ENCODE data around the gene FOXL2NB. TPM values are rescaled to one million over a fixed set of nuclear protein-coding genes. Genes with fewer than 3 reads are reported as not detected.

FOXL2NB gene
- total and polyA plus RNA-seq, 10 of the 15 experiments (the other 5 are each of a cell fraction or from before 2014, with no cell fraction given) = not detected

DNA sequence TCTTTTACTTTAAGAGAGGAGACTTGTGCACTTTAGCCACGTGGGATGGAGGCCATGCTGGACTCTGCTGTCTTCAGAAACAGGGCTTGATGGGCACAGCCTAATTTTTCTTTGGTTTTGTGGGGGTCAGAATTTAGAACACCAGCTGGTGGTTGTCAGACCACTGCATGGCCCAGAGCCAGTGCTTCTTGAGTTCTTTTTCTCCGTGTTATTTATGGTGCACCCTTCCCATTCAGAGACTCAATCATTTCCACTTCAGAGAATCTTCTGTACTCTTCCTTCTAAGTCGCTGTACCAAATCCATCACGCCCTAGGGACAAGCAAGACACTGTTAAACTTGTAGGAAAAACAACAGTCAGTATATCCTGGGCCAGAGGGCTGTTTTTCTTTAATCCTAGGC, 38.9 kb downstream of the FOXL2NB start:
- no peak overlapping the region for H3K27ac ChIP-seq (ENCODE audit: control insufficient read depth, insufficient read depth)
- POLR2A ChIA-PET = no interaction called here
- no peak overlapping the region for H3K9ac ChIP-seq (ENCODE audit: control insufficient read depth, insufficient read depth, low read length)
- no peaks in the 10 kb centered on the region for H3K4me1 ChIP-seq (ENCODE audit: control insufficient read depth, insufficient read depth, low read length)
- BruUV-seq (replicated peaks) = no TSS peak
- intact Hi-C loops (cut with micrococcal nuclease; ENCODE audit: unreplicated experiment) (no loop called here), in situ Hi-C loops (cut with MboI) (no loop called here)
- no peak overlapping the region for H2AFZ ChIP-seq (ENCODE audit: control insufficient read depth, low read depth, low read length)
- DNase-seq (ENCODE audit: low read depth, low spot score) (no peak), ATAC-seq (no peak), FAIRE-seq (no peak)
- H3K9me3 ChIP-seq (replicated peaks; ENCODE audit: control insufficient read depth, insufficient read depth, low read length) = no peaks in the 10 kb centered on the region
- CTCF ChIA-PET = no interaction called here
- H3K4me3 ChIP-seq = no peak overlapping the region
- no peak for TF ChIP-seq TARDBP (IDR thresholded peaks at IDR 0.05; ENCODE audit: borderline replicate concordance)
- TF ChIP-seq RAD21 (IDR thresholded peaks at IDR 0.05; ENCODE audit: insufficient read depth, low read depth, low read length) = no peak
- 0% methylated on average over 4 of the region's 4 CpGs for WGBS (ENCODE audit: insufficient coverage, insufficient replicate concordance, low lambda C conversion rate, missing lambda C conversion rate)
- RAD21 ChIA-PET (ENCODE audit: unreplicated experiment) = no interaction called here
- H3K27me3 ChIP-seq (replicated peaks in 1 of 2; ENCODE audit: control insufficient read depth in 2 of 2, insufficient read depth in 2 of 2, low read length in 1 of 2) = 0 out of 4 replicates have a peak, but pooled peaks cover 0 to 5% of the 10 kb centered on the region in 2 experiments
- H4K20me1 ChIP-seq (ENCODE audit: control insufficient read depth, insufficient read depth) = no peaks in the 10 kb centered on the region
- no peaks in the 10 kb centered on the region for H3K36me3 ChIP-seq (ENCODE audit: control insufficient read depth in 2 of 2, insufficient read depth in 2 of 2, low read length in 1 of 2)
- no peaks in the 10 kb centered on the region for H3K79me2 ChIP-seq (ENCODE audit: control insufficient read depth, insufficient read depth, low read length)
- SMC1A ChIA-PET (ENCODE audit: uncharacterized antibody, unreplicated experiment) = no interaction called here
- H3K4me2 ChIP-seq (ENCODE audit: control insufficient read depth, insufficient read depth) = no peak overlapping the region

DNA sequence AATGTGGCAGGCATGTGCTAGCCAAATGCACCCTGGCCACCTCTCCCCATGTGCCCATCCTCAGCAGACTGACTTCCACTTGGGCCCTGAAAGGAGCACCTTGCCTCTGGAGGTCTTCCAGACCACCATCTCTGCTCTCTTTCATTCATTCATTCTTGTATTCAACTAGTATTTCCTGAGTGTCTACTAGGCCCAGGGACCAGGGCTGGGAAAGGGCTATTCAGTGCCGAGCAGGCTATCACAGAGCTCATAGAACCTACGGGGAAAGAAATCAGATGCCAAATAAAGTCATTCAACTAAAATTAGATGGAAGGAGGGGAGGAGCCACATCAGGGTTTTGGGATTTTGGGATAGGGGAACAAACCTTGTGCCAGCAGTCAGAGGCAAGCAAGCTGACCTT, 40.2 kb downstream of the FOXL2NB start:
- H3K9ac ChIP-seq (ENCODE audit: control insufficient read depth, insufficient read depth, low read length) = no peak overlapping the region
- no peaks in the 10 kb centered on the region for H3K79me2 ChIP-seq (ENCODE audit: control insufficient read depth, insufficient read depth, low read length)
- no peaks in the 10 kb centered on the region for H3K36me3 ChIP-seq (ENCODE audit: control insufficient read depth in 2 of 2, insufficient read depth in 2 of 2, low read length in 1 of 2)
- DNase-seq (ENCODE audit: low read depth, low spot score) = no peak
- no peaks in the 10 kb centered on the region for H3K4me1 ChIP-seq (ENCODE audit: control insufficient read depth, insufficient read depth, low read length)
- TF ChIP-seq CREB1 (IDR thresholded peaks at IDR 0.05; ENCODE audit: low read depth) (no peak), SP1 (IDR thresholded peaks at IDR 0.05; ENCODE audit: low read depth, low read length) (no peak), MEF2A (IDR thresholded peaks at IDR 0.05; ENCODE audit: insufficient read depth, low read depth, low read length) (no peak), ELK1 (IDR thresholded peaks at IDR 0.05; ENCODE audit: low read depth, low read length) (no peak), YY1 (IDR thresholded peaks at IDR 0.05; ENCODE audit: low read depth, low read length) (no peak), ZSCAN29 (IDR thresholded peaks at IDR 0.05) (no peak)
- TF ChIP-seq, protein P1, sequence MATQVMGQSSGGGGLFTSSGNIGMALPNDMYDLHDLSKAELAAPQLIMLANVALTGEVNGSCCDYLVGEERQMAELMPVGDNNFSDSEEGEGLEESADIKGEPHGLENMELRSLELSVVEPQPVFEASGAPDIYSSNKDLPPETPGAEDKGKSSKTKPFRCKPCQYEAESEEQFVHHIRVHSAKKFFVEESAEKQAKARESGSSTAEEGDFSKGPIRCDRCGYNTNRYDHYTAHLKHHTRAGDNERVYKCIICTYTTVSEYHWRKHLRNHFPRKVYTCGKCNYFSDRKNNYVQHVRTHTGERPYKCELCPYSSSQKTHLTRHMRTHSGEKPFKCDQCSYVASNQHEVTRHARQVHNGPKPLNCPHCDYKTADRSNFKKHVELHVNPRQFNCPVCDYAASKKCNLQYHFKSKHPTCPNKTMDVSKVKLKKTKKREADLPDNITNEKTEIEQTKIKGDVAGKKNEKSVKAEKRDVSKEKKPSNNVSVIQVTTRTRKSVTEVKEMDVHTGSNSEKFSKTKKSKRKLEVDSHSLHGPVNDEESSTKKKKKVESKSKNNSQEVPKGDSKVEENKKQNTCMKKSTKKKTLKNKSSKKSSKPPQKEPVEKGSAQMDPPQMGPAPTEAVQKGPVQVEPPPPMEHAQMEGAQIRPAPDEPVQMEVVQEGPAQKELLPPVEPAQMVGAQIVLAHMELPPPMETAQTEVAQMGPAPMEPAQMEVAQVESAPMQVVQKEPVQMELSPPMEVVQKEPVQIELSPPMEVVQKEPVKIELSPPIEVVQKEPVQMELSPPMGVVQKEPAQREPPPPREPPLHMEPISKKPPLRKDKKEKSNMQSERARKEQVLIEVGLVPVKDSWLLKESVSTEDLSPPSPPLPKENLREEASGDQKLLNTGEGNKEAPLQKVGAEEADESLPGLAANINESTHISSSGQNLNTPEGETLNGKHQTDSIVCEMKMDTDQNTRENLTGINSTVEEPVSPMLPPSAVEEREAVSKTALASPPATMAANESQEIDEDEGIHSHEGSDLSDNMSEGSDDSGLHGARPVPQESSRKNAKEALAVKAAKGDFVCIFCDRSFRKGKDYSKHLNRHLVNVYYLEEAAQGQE (IDR thresholded peaks at IDR 0.05; ENCODE audit: low read depth, low read length) = no peak
- no peak overlapping the region for H3K27ac ChIP-seq (ENCODE audit: control insufficient read depth, insufficient read depth)
- H4K20me1 ChIP-seq (ENCODE audit: control insufficient read depth, insufficient read depth) = no peaks in the 10 kb centered on the region
- ATAC-seq = no peak
- H3K4me2 ChIP-seq (ENCODE audit: control insufficient read depth, insufficient read depth) = no peak overlapping the region
- ChIA-PET CTCF (interaction anchor here (2.2 kb wide), 1 partner anchor 8 kb away, joined by 8 read pairs; no protein-coding TSS in a partner anchor), POLR2A (no interaction called here), SMC1A (ENCODE audit: uncharacterized antibody, unreplicated experiment) (no interaction called here), RAD21 (ENCODE audit: unreplicated experiment) (no interaction called here)
- H2AFZ ChIP-seq (ENCODE audit: control insufficient read depth, low read depth, low read length) = no peak overlapping the region
- no peak for FAIRE-seq
- WGBS (ENCODE audit: insufficient coverage, insufficient replicate concordance, low lambda C conversion rate, missing lambda C conversion rate) = 21% methylated on average over 2 of the region's 2 CpGs
- in situ Hi-C loops (cut with MboI) (no loop called here), intact Hi-C loops (cut with micrococcal nuclease; ENCODE audit: unreplicated experiment) (no loop called here)
- no peaks in the 10 kb centered on the region for H3K9me3 ChIP-seq (replicated peaks; ENCODE audit: control insufficient read depth, insufficient read depth, low read length)
- 0 out of 4 replicates have a peak, but pooled peaks cover 0 to 5% of the 10 kb centered on the region in 2 experiments for H3K27me3 ChIP-seq (replicated peaks in 1 of 2; ENCODE audit: control insufficient read depth in 2 of 2, insufficient read depth in 2 of 2, low read length in 1 of 2)
- BruUV-seq (replicated peaks) = no TSS peak
- H3K4me3 ChIP-seq = no peak overlapping the region
